Measurements from ENCODE around the gene C6orf141. TPM values are rescaled to one million over a fixed set of nuclear protein-coding genes. Genes with fewer than 3 reads are reported as not detected.
A peak's percentile ranks its signal among the peaks of the same experiment; 100 is the strongest.

The C6orf141 gene
- total RNA-seq, 1 experiment from 2014 or later: 31.6 TPM

DNA sequence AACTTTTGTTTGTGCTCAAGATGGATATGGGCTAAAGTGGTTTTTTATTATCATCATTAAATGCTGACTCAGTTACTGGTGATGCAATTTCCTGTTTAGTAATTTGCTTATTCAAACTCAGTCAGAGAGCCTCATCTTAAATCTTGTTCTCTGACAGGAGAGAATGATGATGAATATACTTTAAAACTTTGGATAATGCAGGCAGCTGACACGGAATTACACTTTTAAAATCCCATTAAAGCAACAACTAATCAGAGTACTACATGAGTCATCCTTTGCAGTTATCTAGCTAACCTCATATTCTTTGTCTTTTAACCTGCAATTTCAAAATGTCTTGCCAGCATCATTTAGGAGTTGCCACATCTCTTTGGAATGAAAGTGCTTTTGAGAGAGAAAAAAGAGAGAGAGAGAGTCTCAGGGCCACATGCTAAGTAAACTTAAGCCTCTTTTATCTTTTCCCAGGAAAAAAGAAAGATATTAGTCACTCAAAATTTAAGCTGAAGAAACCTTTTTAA is 9.2 kb upstream of the C6orf141 start:
- peak overlapping the region; percentile 96 for H2AFZ ChIP-seq (ENCODE audit: low read depth, low read length, poor library complexity, severe bottlenecking)
- POLR2A ChIA-PET: interaction anchor here (0.6 to 1.3 kb wide), 3 partner anchors 9 to 1106 kb away, joined by 4 to 7 read pairs (median 5); partner anchors contain the start of gene C6orf141

DNA sequence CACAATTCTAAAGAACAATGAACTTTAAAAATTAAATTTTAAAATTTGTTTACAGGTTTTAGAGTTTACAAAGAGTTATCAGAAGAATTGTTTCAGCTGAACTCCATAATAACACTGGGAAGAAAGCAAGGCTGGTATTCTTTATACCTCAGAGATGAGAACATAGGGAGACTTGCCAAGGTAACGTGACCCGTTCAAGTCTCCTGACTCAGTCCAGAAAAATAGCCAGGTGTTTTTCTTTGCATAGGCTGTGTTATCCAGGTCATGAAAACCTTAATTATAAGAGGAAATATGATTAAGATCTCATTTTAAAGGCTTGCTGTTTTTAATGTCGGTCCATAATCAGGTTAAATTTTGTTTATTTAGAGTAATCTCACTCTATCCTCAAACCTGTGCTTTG is 8.5 kb upstream of the C6orf141 start:
- CTCF ChIA-PET: interaction anchor here (1.2 to 5.0 kb wide), 5 partner anchors 8 to 81 kb away, joined by 3 to 30 read pairs (median 6); partner anchors contain the start of gene C6orf141
- peak overlapping the region; percentile 96 for H2AFZ ChIP-seq (ENCODE audit: low read depth, low read length, poor library complexity, severe bottlenecking)
- peaks cover 20% of the 10 kb centered on the region in 2 experiments for H3K4me1 ChIP-seq (ENCODE audit: control insufficient read depth in 1 of 2, insufficient read depth in 2 of 2, low read length in 2 of 2)
- no TSS peak for BruUV-seq (replicated peaks)
- no peak overlapping the region for H3K9ac ChIP-seq (ENCODE audit: low read length)
- TF ChIP-seq CEBPB (IDR thresholded peaks at IDR 0.05; ENCODE audit: low read depth) (no peak), ZFX (IDR thresholded peaks at IDR 0.05) (no peak), EZH2phosphoT487 (IDR thresholded peaks at IDR 0.05; ENCODE audit: borderline replicate concordance) (no peak), FOSL1 (IDR thresholded peaks at IDR 0.05; ENCODE audit: low read depth) (no peak), SRF (IDR thresholded peaks at IDR 0.05; ENCODE audit: low read depth) (no peak), ZNF274 (IDR thresholded peaks at IDR 0.05; ENCODE audit: low read depth, low read length) (no peak), POLR2A (IDR thresholded peaks at IDR 0.05; ENCODE audit: borderline replicate concordance, extremely low read depth, insufficient read depth, insufficient read length) (no peak), TCF7L2 (IDR thresholded peaks at IDR 0.05; ENCODE audit: borderline replicate concordance, extremely low read depth, insufficient read depth, insufficient read length) (no peak), POLR2AphosphoS5 (IDR thresholded peaks at IDR 0.05; ENCODE audit: low read depth, low read length) (no peak)
- TF ChIP-seq, protein P1, sequence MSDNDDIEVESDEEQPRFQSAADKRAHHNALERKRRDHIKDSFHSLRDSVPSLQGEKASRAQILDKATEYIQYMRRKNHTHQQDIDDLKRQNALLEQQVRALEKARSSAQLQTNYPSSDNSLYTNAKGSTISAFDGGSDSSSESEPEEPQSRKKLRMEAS (IDR thresholded peaks at IDR 0.05): no peak
- TF ChIP-seq, protein P2, sequence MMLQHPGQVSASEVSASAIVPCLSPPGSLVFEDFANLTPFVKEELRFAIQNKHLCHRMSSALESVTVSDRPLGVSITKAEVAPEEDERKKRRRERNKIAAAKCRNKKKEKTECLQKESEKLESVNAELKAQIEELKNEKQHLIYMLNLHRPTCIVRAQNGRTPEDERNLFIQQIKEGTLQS (IDR thresholded peaks at IDR 0.05): no peak
- TF ChIP-seq, protein P3, sequence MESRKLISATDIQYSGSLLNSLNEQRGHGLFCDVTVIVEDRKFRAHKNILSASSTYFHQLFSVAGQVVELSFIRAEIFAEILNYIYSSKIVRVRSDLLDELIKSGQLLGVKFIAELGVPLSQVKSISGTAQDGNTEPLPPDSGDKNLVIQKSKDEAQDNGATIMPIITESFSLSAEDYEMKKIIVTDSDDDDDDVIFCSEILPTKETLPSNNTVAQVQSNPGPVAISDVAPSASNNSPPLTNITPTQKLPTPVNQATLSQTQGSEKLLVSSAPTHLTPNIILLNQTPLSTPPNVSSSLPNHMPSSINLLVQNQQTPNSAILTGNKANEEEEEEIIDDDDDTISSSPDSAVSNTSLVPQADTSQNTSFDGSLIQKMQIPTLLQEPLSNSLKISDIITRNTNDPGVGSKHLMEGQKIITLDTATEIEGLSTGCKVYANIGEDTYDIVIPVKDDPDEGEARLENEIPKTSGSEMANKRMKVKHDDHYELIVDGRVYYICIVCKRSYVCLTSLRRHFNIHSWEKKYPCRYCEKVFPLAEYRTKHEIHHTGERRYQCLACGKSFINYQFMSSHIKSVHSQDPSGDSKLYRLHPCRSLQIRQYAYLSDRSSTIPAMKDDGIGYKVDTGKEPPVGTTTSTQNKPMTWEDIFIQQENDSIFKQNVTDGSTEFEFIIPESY (IDR thresholded peaks at IDR 0.05; ENCODE audit: extremely low read depth, insufficient replicate concordance, low read length): no peak
- H3K9me3 ChIP-seq (ENCODE audit: control insufficient read depth in 1 of 2, insufficient read depth in 1 of 2, low read depth in 1 of 2, low read length in 2 of 2): no peaks in the 10 kb centered on the region
- H3K4me2 ChIP-seq (ENCODE audit: low read length): peak overlapping the region; percentile 46
- peak overlapping the region; percentile 57; the same call in 1 of the 2 replicates for H3K27ac ChIP-seq (ENCODE audit: low read depth, low read length)
- no peaks in the 10 kb centered on the region for H3K27me3 ChIP-seq (ENCODE audit: insufficient read depth, low read length)
- no peaks in the 10 kb centered on the region for H4K20me1 ChIP-seq (ENCODE audit: insufficient read depth)
- DNase-seq (ENCODE audit: low read depth, low spot score) (no peak), ATAC-seq (peak; percentile 51)
- no peaks in the 10 kb centered on the region for H3K36me3 ChIP-seq (ENCODE audit: control insufficient read depth in 1 of 2, insufficient read depth in 2 of 2, low read length in 2 of 2)
- RAD21 ChIA-PET (ENCODE audit: low non-redundant PET in 1 of 2, low total read pairs in 2 of 2, uncharacterized antibody in 2 of 2, unreplicated experiment in 2 of 2): no interaction called here
- H3K9me2 ChIP-seq (ENCODE audit: insufficient read depth): no peaks in the 10 kb centered on the region
- no peaks in the 10 kb centered on the region for H3K79me2 ChIP-seq (ENCODE audit: insufficient read depth, low read length)
- POLR2A ChIA-PET: interaction anchor here (0.8 to 1.3 kb wide), 4 partner anchors 8 to 15 kb away, joined by 3 to 7 read pairs (median 4); partner anchors contain the start of gene C6orf141
- intact Hi-C loops (cut with micrococcal nuclease): loop anchor here (1.0 kb wide), 1 partner anchor 8 kb away; the partner anchor contains the start of gene C6orf141
- no peak overlapping the region for H3K4me3 ChIP-seq (replicated peaks in 1 of 2; ENCODE audit: low read depth in 1 of 2, low read length in 2 of 2)

More for the DNA sequence above, 9.2 kb upstream of the C6orf141 start:
- H3K4me1 ChIP-seq (ENCODE audit: control insufficient read depth in 1 of 2, insufficient read depth in 2 of 2, low read length in 2 of 2): peaks cover 20% of the 10 kb centered on the region in 2 experiments
- H3K27ac ChIP-seq (ENCODE audit: low read depth, low read length): peak overlapping the region; percentile 57; the same call in 1 of the 2 replicates
- H3K27me3 ChIP-seq (ENCODE audit: insufficient read depth, low read length): no peaks in the 10 kb centered on the region
- H3K36me3 ChIP-seq (ENCODE audit: control insufficient read depth in 1 of 2, insufficient read depth in 2 of 2, low read length in 2 of 2): no peaks in the 10 kb centered on the region
- no peaks in the 10 kb centered on the region for H3K79me2 ChIP-seq (ENCODE audit: insufficient read depth, low read length)
- H3K9ac ChIP-seq (ENCODE audit: low read length): no peak overlapping the region
- 0 out of 4 replicates have a peak overlapping the region, but pooled peaks of 1 of the 2 experiments have one; percentile 1 for H3K4me3 ChIP-seq (replicated peaks in 1 of 2; ENCODE audit: low read depth in 1 of 2, low read length in 2 of 2)
- no peaks in the 10 kb centered on the region for H3K9me2 ChIP-seq (ENCODE audit: insufficient read depth)
- no peaks in the 10 kb centered on the region for H3K9me3 ChIP-seq (ENCODE audit: control insufficient read depth in 1 of 2, insufficient read depth in 1 of 2, low read depth in 1 of 2, low read length in 2 of 2)
- BruUV-seq (replicated peaks): no TSS peak
- ATAC-seq: peak; percentile 69
- intact Hi-C loops (cut with micrococcal nuclease): loop anchor here (1.0 kb wide), 1 partner anchor 9 kb away; the partner anchor contains the start of gene C6orf141
- ChIA-PET RAD21 (ENCODE audit: low non-redundant PET in 1 of 2, low total read pairs in 2 of 2, uncharacterized antibody in 2 of 2, unreplicated experiment in 2 of 2) (no interaction called here), CTCF (interaction anchor here (1.2 to 5.0 kb wide), 5 partner anchors 9 to 82 kb away, joined by 3 to 30 read pairs (median 6); partner anchors contain the start of gene C6orf141)
- H4K20me1 ChIP-seq (ENCODE audit: insufficient read depth): no peaks in the 10 kb centered on the region
- peak; percentile 56 for DNase-seq (ENCODE audit: low read depth, low spot score)
- TF ChIP-seq FOSL1 (IDR thresholded peaks at IDR 0.05; ENCODE audit: low read depth): peak; percentile 68; the same call in 1 of the 2 replicates
- peak; percentile 46 for TF ChIP-seq SRF (IDR thresholded peaks at IDR 0.05; ENCODE audit: low read depth)
- peak; percentile 62 for TF ChIP-seq SP1 (IDR thresholded peaks at IDR 0.05; ENCODE audit: low read depth)
- peak; percentile 49; the same call in 1 of the 2 replicates for TF ChIP-seq CBX3 (IDR thresholded peaks at IDR 0.05; ENCODE audit: low read depth)
- peak; percentile 85 for TF ChIP-seq TCF7L2 (IDR thresholded peaks at IDR 0.05; ENCODE audit: borderline replicate concordance, extremely low read depth, insufficient read depth, insufficient read length)
- no peak for TF ChIP-seq POLR2A (IDR thresholded peaks at IDR 0.05; ENCODE audit: borderline replicate concordance, extremely low read depth, insufficient read depth, insufficient read length)
- TF ChIP-seq CEBPB (IDR thresholded peaks at IDR 0.05; ENCODE audit: low read depth): peak; percentile 89
- TF ChIP-seq YY1 (IDR thresholded peaks at IDR 0.05; ENCODE audit: extremely low read depth, insufficient replicate concordance, low read depth, low read length): no peak
- TF ChIP-seq, protein P2 (IDR thresholded peaks at IDR 0.05): peak; percentile 69
- TF ChIP-seq JUND (IDR thresholded peaks at IDR 0.05): peak; percentile 68
- peak overlapping the region; percentile 46 for H3K4me2 ChIP-seq (ENCODE audit: low read length)

All from HCT116 (cell line).